IMR-90 (cell line): Measurements from ENCODE around the gene ATG2A. TPM values are rescaled to one million over a fixed set of nuclear protein-coding genes. Genes with fewer than 3 reads are reported as not detected.

Source experiments
- ATAC-seq: fragments of 200-7000 bp; cut with Tn5 transposase; 2 replicates; pipeline ENCODE4 v1.9.1; 2020; ENCODE audit warnings: low read depth, mild to moderate bottlenecking, moderate library complexity
- BruUV-seq: library from RNA; stranded (reverse); fragments of 400-500 nt; replicated peaks from 2 replicates; lab custom pipeline; 2021; lab: Mats Ljungman, UMichigan
- CTCF ChIA-PET: fragments of 300-600 bp; formaldehyde crosslinking; extraction: SDS; loops from one replicate; lab custom pipeline; 2021; ENCODE audit warnings: antibody characterized with exemption; lab: Yijun Ruan, JAX
- POLR2A ChIA-PET: fragments of 300-600 bp; sonication (Branson Sonifier 250); formaldehyde crosslinking; loops from one replicate; lab custom pipeline; 2022; ENCODE audit warnings: antibody characterized with exemption; ENCODE audit not compliant: unreplicated experiment; lab: Charles Lee
- DNase-seq: peaks from one replicate; pipeline ENCODE4 v3.0.0; 2013
- H2AFZ ChIP-seq: replicated peaks from 2 replicates; pipeline ENCODE3; 2013; ENCODE audit warnings: low read length, mild to moderate bottlenecking; ENCODE audit not compliant: poor library complexity
- H2AK5ac ChIP-seq: 2 replicates; pipeline ENCODE4 v1.6.1; 2013; ENCODE audit warnings: low read depth, low read length, inconsistent platforms
- H2AK9ac ChIP-seq: replicated peaks from 2 replicates; pipeline ENCODE3; 2013; ENCODE audit warnings: mild to moderate bottlenecking, low read depth, low read length, moderate library complexity; ENCODE audit not compliant: poor library complexity
- H2BK120ac ChIP-seq: 2 replicates; pipeline ENCODE4 v1.6.1; 2013; ENCODE audit warnings: low read depth, low read length, inconsistent platforms
- H2BK15ac ChIP-seq: 3 replicates; pipeline ENCODE4 v1.6.1; 2013; ENCODE audit warnings: low read depth, low read length, inconsistent platforms
- H2BK20ac ChIP-seq: 2 replicates; pipeline ENCODE4 v1.6.1; 2013; ENCODE audit warnings: low read depth, mild to moderate bottlenecking, inconsistent platforms, low read length, moderate library complexity
- H2BK5ac ChIP-seq: 2 replicates; pipeline ENCODE4 v1.6.1; 2013; ENCODE audit warnings: mild to moderate bottlenecking, low read depth, low read length, inconsistent platforms; ENCODE audit not compliant: poor library complexity, severe bottlenecking
- H3K14ac ChIP-seq: replicated peaks from 2 replicates; pipeline ENCODE4 v1.6.1; 2013; ENCODE audit warnings: low read depth, low read length, inconsistent platforms
- H3K18ac ChIP-seq: 2 replicates; pipeline ENCODE4 v1.6.1; 2013; ENCODE audit warnings: low read depth, low read length, control low read depth
- H3K23ac ChIP-seq: 2 replicates; pipeline ENCODE4 v1.6.1; 2013; ENCODE audit warnings: low read depth, low read length, inconsistent platforms
- H3K27ac ChIP-seq: 2 replicates; pipeline ENCODE4 v1.5.1; 2013; ENCODE audit warnings: mild to moderate bottlenecking, control low read depth, low read length; ENCODE audit not compliant: insufficient read depth
- H3K27me3 ChIP-seq: 2 replicates; pipeline ENCODE4 v1.6.1; 2013; ENCODE audit warnings: low read length; ENCODE audit not compliant: control insufficient read depth, insufficient read depth
- H3K36me3 ChIP-seq: 2 replicates; pipeline ENCODE4 v1.6.1; 2013; ENCODE audit warnings: low read length, mixed read lengths; ENCODE audit not compliant: control insufficient read depth, insufficient read depth
- H3K4ac ChIP-seq: 2 replicates; pipeline ENCODE4 v1.6.1; 2013; ENCODE audit warnings: low read depth, low read length, inconsistent platforms
- H3K4me1 ChIP-seq: 2 replicates; pipeline ENCODE4 v1.6.1; 2013; ENCODE audit warnings: low read length, mixed read lengths; ENCODE audit not compliant: control insufficient read depth, insufficient read depth
- H3K4me2 ChIP-seq: 2 replicates; pipeline ENCODE4 v1.6.1; 2013; ENCODE audit warnings: low read depth, mild to moderate bottlenecking, control low read depth, low read length, moderate library complexity
- H3K4me3 ChIP-seq: 2 replicates; pipeline ENCODE4 v1.5.1; 2013; ENCODE audit warnings: low read depth, mild to moderate bottlenecking, control low read depth, low read length, moderate library complexity; ENCODE audit not compliant: insufficient read depth
- H3K56ac ChIP-seq: 2 replicates; pipeline ENCODE4 v1.6.1; 2013; ENCODE audit warnings: low read length, inconsistent platforms; ENCODE audit not compliant: insufficient read depth; ENCODE audit errors: extremely low read depth
- H3K79me1 ChIP-seq, 2 experiments: 2 replicates each; pipeline ENCODE4 v1.6.1; 2013; ENCODE audit warnings: low read length in 2 of 2, inconsistent platforms in 1 of 2, low read depth in 1 of 2
- H3K9ac ChIP-seq: 2 replicates; pipeline ENCODE4 v1.6.1; 2013; ENCODE audit warnings: low read depth, low read length, control low read depth
- H3K9me1 ChIP-seq: 2 replicates; pipeline ENCODE4 v1.6.1; 2013; ENCODE audit warnings: low read length, inconsistent platforms; ENCODE audit not compliant: insufficient read depth
- H3K9me3 ChIP-seq: 2 replicates; pipeline ENCODE4 v1.6.1; 2013; ENCODE audit warnings: low read length; ENCODE audit not compliant: control insufficient read depth, insufficient read depth
- H4K20me1 ChIP-seq: 2 replicates; pipeline ENCODE4 v1.6.1; 2013; ENCODE audit warnings: low read length, inconsistent platforms; ENCODE audit not compliant: insufficient read depth
- H4K5ac ChIP-seq: 2 replicates; pipeline ENCODE4 v1.6.1; 2013; ENCODE audit warnings: mild to moderate bottlenecking, low read depth, low read length, control low read depth
- H4K8ac ChIP-seq, 2 experiments: 2 replicates each; pipeline ENCODE4 v1.6.1; 2013; ENCODE audit warnings: low read depth in 2 of 2, low read length in 2 of 2, control low read depth in 1 of 2, inconsistent platforms in 1 of 2
- H4K91ac ChIP-seq: 2 replicates; pipeline ENCODE4 v1.6.1; 2013; ENCODE audit warnings: low read depth, low read length, inconsistent platforms; ENCODE audit not compliant: insufficient read depth
- CEBPB ChIP-seq: IDR thresholded peaks from 2 replicates; pipeline ENCODE4 v1.6.1; 2012; ENCODE audit warnings: low read depth, low read length, improper control_type of control experiment
- FOS ChIP-seq: fragments of 150-350 bp; IDR thresholded peaks from 2 replicates; pipeline ENCODE4 v1.6.1; 2016; ENCODE audit warnings: low read depth, low read length
- MXI1 ChIP-seq: IDR thresholded peaks from 2 replicates; pipeline ENCODE4 v1.6.1; 2012; ENCODE audit warnings: low read depth, mild to moderate bottlenecking, low read length, moderate library complexity, borderline replicate concordance
- POLR2A ChIP-seq: IDR thresholded peaks from 2 replicates; pipeline ENCODE4 v1.6.1; 2012; ENCODE audit warnings: mild to moderate bottlenecking, low read depth, low read length
- RAD21 ChIP-seq: IDR thresholded peaks from 2 replicates; pipeline ENCODE4 v1.6.1; 2012; ENCODE audit warnings: low read length, improper control_type of control experiment
- RCOR1 ChIP-seq: IDR thresholded peaks from 2 replicates; pipeline ENCODE4 v1.6.1; 2012; ENCODE audit warnings: mild to moderate bottlenecking, low read length, improper control_type of control experiment; ENCODE audit not compliant: insufficient replicate concordance
- RFX5 ChIP-seq: IDR thresholded peaks from 2 replicates; pipeline ENCODE4 v1.8.0; 2012; ENCODE audit warnings: low read depth, mild to moderate bottlenecking, low read length, moderate library complexity
- SMC3 ChIP-seq: fragments of 150-350 bp; IDR thresholded peaks from 2 replicates; pipeline ENCODE4 v1.6.1; 2016; ENCODE audit warnings: low read depth, mild to moderate bottlenecking, antibody characterized with exemption, low read length, moderate library complexity
- WGBS, 2 experiments: methylation state at CpG; one replicate each; pipeline versions ENCODE4 v1.1.5 to v1.1.7; 2013; ENCODE audit warnings: missing lambda C conversion rate in 2 of 2; ENCODE audit not compliant: insufficient read length in 1 of 2; ENCODE audit errors: extremely low coverage in 2 of 2; 5-methylcytosine and 5-hydroxymethylcytosine counted together
- dilution Hi-C: fragments of 300-500 bp; cut with HindIII; formaldehyde crosslinking; loops from one replicate; pipeline ENCODE4 v1.14.3; 2018; ENCODE audit warnings: low sequenced_read_pairs; ENCODE audit not compliant: unreplicated experiment
- in situ Hi-C: fragments of 300-500 bp; cut with MboI; formaldehyde crosslinking; loops from 3 replicates; pipeline ENCODE4 v1.14.3; 2019; ENCODE audit warnings: low sequenced_read_pairs, inconsistent platforms, mixed read lengths
- intact Hi-C: fragments of 100-400 bp; cut with micrococcal nuclease; formaldehyde crosslinking; loops from 2 replicates; pipeline ENCODE4 v1.10.0; 2022
- polyA plus RNA-seq, 3 experiments: library from polyadenylated mRNA; depleted of rRNA; stranded (reverse); fragments of >200 nt; gene quantifications; 2 replicates each; pipeline ENCODE4 v1.2.3, GENCODE V29; 2012; ENCODE audit warnings: low replicate concordance in 1 of 3
- total RNA-seq: library from RNA; depleted of rRNA; stranded (reverse); fragments of >200 nt; gene quantifications from 2 replicates; pipeline ENCODE4 v1.2.3, GENCODE V29; 2012
- TF ChIP-seq, protein P1 (sequence below): fragments of 150-350 bp; IDR thresholded peaks from 2 replicates; pipeline ENCODE4 v1.6.1; 2016; ENCODE audit warnings: low read depth, mild to moderate bottlenecking, low read length, moderate library complexity, borderline replicate concordance

ATG2A gene
- total and polyA plus RNA-seq, 2 of the 4 experiments (the other 2 are of a cell fraction): 3.2 to 10.5 TPM

DNA sequence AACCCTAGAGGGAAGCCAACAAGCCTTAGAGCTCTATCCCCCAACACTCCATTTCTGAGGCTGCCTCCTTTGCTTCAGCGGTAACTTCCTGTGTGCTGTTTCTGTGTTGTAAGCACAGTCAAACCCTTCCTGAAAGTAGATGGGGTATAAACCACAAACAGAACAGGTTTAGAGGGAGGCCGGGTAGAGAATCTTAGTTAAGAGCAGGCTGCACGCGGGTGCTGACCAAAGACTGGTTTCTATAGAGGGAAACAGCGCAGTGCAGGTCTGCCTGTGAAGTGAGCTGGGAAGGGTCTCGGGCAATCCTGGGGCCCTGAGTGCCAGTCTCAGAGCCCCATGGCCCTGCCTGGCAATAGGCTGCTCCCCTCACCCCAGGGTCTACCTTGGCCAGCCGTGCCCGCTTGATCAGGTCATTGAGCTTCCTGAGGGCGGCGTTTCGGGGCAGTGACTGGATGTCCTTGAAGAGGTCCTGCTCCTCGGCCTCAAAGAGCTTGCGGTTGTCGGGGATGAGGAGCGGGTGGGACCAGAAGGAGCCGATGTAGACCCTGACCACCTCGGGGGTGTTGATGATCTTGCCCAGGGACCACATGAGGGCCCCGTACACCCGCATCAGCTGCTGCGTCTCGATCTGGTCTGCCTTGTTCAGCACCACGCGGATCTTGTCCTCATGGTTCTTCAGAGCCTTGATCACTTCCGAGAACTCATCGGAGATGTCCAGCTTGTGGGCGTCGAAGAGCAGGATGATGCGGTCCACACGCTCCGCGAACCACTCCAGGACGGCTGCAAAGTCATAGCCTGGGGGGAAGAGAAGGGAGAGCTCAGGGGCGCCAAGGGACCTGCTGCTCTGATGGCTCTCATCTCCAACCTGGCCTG, 57.2 kb downstream of the ATG2A start (continued):
- no peak for TF ChIP-seq FOS

DNA sequence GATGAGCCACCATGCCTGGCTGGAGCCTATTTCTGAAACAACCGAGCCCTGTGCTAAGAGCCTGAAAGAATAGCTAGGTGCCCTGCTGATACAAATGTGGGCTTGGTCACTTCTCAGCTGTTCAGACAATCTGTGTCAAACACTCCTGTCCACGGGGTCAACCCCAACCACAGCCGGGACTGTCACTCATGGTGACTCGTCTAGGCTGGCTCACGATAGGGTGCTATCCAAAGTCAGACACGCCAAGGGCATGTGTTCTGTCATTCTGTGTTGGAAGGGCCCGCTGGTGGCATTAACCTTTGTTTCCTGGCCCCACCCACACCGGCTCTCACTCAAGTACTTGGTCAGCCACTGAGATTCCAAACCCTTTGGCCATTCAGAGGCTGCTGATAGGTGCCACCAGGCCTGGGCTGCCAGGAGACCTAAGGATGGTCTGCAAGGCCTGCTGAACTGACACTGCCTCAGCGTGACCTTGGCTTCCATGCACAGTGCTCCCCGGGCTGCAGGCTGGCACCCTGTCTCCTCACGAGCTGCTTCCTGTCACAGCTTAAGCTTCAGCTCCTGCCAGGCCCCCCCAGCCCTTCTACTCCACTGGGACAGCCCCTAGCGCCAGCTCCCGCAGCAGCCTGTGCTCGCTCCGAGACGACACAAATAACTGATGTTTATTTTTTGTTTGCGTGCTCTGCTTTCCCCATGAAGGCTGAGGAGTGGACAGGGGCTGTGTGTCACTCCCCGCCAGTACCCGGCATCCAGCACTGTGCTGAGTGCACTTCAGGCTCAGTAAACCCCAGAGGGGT, 58.3 kb downstream of the ATG2A start:
- H3K4me2 ChIP-seq: no peak overlapping the region
- no peak overlapping the region for H3K56ac ChIP-seq
- peak overlapping the region; percentile 11; the same call in 1 of the 2 replicates for H2AK5ac ChIP-seq
- intact Hi-C loops: no loop called here
- H2AFZ ChIP-seq: no peak overlapping the region
- H2BK120ac ChIP-seq: no peak overlapping the region
- 73% methylated on average over 11 of the region's 19 CpGs; no CpG with 5 or more reads in 1 of the 2 experiments for WGBS, 2 experiments
- no peak overlapping the region for H3K14ac ChIP-seq
- H3K27ac ChIP-seq: no peak overlapping the region
- no peak overlapping the region for H3K18ac ChIP-seq
- H4K20me1 ChIP-seq: peaks cover 21% of the 10 kb centered on the region
- H2BK15ac ChIP-seq: no peak overlapping the region
- BruUV-seq: no TSS peak
- no peaks in the 10 kb centered on the region for H3K9me3 ChIP-seq
- CTCF ChIA-PET: no interaction called here
- H3K27me3 ChIP-seq: no peaks in the 10 kb centered on the region
- H3K79me1 ChIP-seq: peaks cover 31 to 86% of the 10 kb centered on the region in 2 experiments
- peaks cover 38% of the 10 kb centered on the region for H3K9me1 ChIP-seq
- no peak overlapping the region for H4K91ac ChIP-seq
- DNase-seq (no peak), ATAC-seq (no peak)
- H3K4me1 ChIP-seq: peaks cover 40% of the 10 kb centered on the region
- H3K23ac ChIP-seq: no peak overlapping the region
- dilution Hi-C loops: no loop called here
- H3K4ac ChIP-seq: peak overlapping the region; percentile 4; the same call in 1 of the 2 replicates
- TF ChIP-seq, protein P1, sequence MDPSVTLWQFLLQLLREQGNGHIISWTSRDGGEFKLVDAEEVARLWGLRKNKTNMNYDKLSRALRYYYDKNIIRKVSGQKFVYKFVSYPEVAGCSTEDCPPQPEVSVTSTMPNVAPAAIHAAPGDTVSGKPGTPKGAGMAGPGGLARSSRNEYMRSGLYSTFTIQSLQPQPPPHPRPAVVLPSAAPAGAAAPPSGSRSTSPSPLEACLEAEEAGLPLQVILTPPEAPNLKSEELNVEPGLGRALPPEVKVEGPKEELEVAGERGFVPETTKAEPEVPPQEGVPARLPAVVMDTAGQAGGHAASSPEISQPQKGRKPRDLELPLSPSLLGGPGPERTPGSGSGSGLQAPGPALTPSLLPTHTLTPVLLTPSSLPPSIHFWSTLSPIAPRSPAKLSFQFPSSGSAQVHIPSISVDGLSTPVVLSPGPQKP: no peak
- no peak for TF ChIP-seq RCOR1
- no peak for TF ChIP-seq CEBPB
- no peak for TF ChIP-seq RAD21
- TF ChIP-seq POLR2A: no peak
- TF ChIP-seq MXI1: no peak
- no peak for TF ChIP-seq SMC3
- TF ChIP-seq RFX5: no peak
- no peak overlapping the region for H2AK9ac ChIP-seq
- no peak overlapping the region for H4K5ac ChIP-seq
- H3K9ac ChIP-seq: no peak overlapping the region
- no peak overlapping the region for H2BK5ac ChIP-seq
- H3K4me3 ChIP-seq: no peak overlapping the region
- in situ Hi-C loops: no loop called here
- POLR2A ChIA-PET: no interaction called here
- peaks cover 48% of the 10 kb centered on the region for H3K36me3 ChIP-seq
- no peak overlapping the region for H4K8ac ChIP-seq
- no peak overlapping the region for H2BK20ac ChIP-seq
